ENCODE data around the gene C1QC. TPM values are rescaled to one million over a fixed set of nuclear protein-coding genes. Genes with fewer than 3 reads are reported as not detected.

C1QC gene
- total and polyA plus RNA-seq, 2 of the 8 experiments (the other 6 are each of a cell fraction or from before 2014, with no cell fraction given): not detected

GRCh38 chr1:22594396-22594795, 49.0 kb upstream of the C1QC start (continued):
- TF ChIP-seq TCF12 (IDR thresholded peaks at IDR 0.05; ENCODE audit: low read depth, low read length): no peak
- TF ChIP-seq CREB1 (IDR thresholded peaks at IDR 0.05): no peak
- TF ChIP-seq USF2 (IDR thresholded peaks at IDR 0.05; ENCODE audit: low read length): no peak
- no peak for TF ChIP-seq CEBPB (IDR thresholded peaks at IDR 0.05; ENCODE audit: low read depth, low read length)
- no peak for TF ChIP-seq NRF1 (IDR thresholded peaks at IDR 0.05; ENCODE audit: low read depth, low read length)
- TF ChIP-seq SIX5 (IDR thresholded peaks at IDR 0.05; ENCODE audit: low read depth, low read length): no peak
- TF ChIP-seq ATF3 (IDR thresholded peaks at IDR 0.05; ENCODE audit: insufficient read depth, low read depth, low read length): no peak
- no peak for TF ChIP-seq TBP (IDR thresholded peaks at IDR 0.05; ENCODE audit: low read depth, low read length)
- no peak for TF ChIP-seq EGR1 (IDR thresholded peaks at IDR 0.05; ENCODE audit: borderline replicate concordance, low read depth, low read length)

All from H1 (cell line).